MM.1S (cell line): ENCODE data around the gene AEN.

Source experiments
- EZH2 ChIP-seq: fragments of 300-600 bp; sonication (generic); optimal IDR thresholded peaks from 2 replicates; pipeline ENCODE3; 2017; ENCODE audit warnings: low read depth, mild to moderate bottlenecking, antibody characterized with exemption, low read length, mixed read lengths
- EZH2phosphoT487 ChIP-seq: fragments of 300-600 bp; sonication (generic); IDR thresholded peaks from 2 replicates; pipeline ENCODE4 v1.6.1; 2018; ENCODE audit warnings: antibody characterized with exemption, low read length
- TF ChIP-seq, protein P1 (sequence below): fragments of 300-600 bp; sonication (generic); IDR thresholded peaks from 2 replicates; pipeline ENCODE4 v1.5.1; 2016; ENCODE audit warnings: antibody characterized with exemption, low read length, mixed read lengths

- TF ChIP-seq, protein P1, sequence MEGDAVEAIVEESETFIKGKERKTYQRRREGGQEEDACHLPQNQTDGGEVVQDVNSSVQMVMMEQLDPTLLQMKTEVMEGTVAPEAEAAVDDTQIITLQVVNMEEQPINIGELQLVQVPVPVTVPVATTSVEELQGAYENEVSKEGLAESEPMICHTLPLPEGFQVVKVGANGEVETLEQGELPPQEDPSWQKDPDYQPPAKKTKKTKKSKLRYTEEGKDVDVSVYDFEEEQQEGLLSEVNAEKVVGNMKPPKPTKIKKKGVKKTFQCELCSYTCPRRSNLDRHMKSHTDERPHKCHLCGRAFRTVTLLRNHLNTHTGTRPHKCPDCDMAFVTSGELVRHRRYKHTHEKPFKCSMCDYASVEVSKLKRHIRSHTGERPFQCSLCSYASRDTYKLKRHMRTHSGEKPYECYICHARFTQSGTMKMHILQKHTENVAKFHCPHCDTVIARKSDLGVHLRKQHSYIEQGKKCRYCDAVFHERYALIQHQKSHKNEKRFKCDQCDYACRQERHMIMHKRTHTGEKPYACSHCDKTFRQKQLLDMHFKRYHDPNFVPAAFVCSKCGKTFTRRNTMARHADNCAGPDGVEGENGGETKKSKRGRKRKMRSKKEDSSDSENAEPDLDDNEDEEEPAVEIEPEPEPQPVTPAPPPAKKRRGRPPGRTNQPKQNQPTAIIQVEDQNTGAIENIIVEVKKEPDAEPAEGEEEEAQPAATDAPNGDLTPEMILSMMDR = no peak
- TF ChIP-seq EZH2 = no peak
- TF ChIP-seq EZH2phosphoT487 = no peak
These were observed 1.4 kb downstream of the AEN start for GRCh38 chr15:88622605-88622975.
